GM23338 (cell line): Measurements from ENCODE around the gene STK32C. TPM values are rescaled to one million over a fixed set of nuclear protein-coding genes. Genes with fewer than 3 reads are reported as not detected.

ENCODE experiments used
- ATAC-seq: fragments of 200-7000 bp; cut with Tn5 transposase; 3 replicates; pipeline ENCODE4 v1.9.1; 2020
- DNase-seq: peaks from one replicate; pipeline ENCODE4 v3.0.0-alpha.2; 2015; ENCODE audit warnings: low spot score
- H2AFZ ChIP-seq: fragments of 200-600 bp; sonication (generic); 2 replicates; pipeline ENCODE4 v1.8.0; 2016; ENCODE audit warnings: antibody characterized with exemption, mild to moderate bottlenecking, moderate library complexity
- H3F3A ChIP-seq: fragments of 200-600 bp; sonication (generic); replicated peaks from 2 replicates; pipeline ENCODE4 v1.8.0; 2017; ENCODE audit warnings: antibody characterized with exemption, mixed run types, low read depth
- H3K27ac ChIP-seq: fragments of 200-600 bp; sonication (generic); 2 replicates; pipeline ENCODE4 v1.6.1; 2016; ENCODE audit warnings: low read depth
- H3K27me3 ChIP-seq: fragments of 200-600 bp; sonication (generic); 2 replicates; pipeline ENCODE4 v1.8.0; 2016; ENCODE audit warnings: mild to moderate bottlenecking, mixed run types, moderate library complexity; ENCODE audit not compliant: insufficient read depth
- H3K36me3 ChIP-seq: fragments of 200-600 bp; sonication (generic); 2 replicates; pipeline ENCODE4 v1.8.0; 2016; ENCODE audit warnings: mild to moderate bottlenecking; ENCODE audit not compliant: insufficient read depth
- H3K4me1 ChIP-seq: fragments of 200-600 bp; sonication (generic); 2 replicates; pipeline ENCODE4 v1.8.0; 2016; ENCODE audit warnings: mild to moderate bottlenecking, moderate library complexity; ENCODE audit not compliant: insufficient read depth
- H3K4me2 ChIP-seq: fragments of 200-600 bp; sonication (generic); 2 replicates; pipeline ENCODE4 v1.7.1; 2017; ENCODE audit warnings: mixed run types
- H3K4me3 ChIP-seq: fragments of 200-600 bp; sonication (generic); 2 replicates; pipeline ENCODE4 v1.6.1; 2016; ENCODE audit warnings: mixed run types
- H3K79me2 ChIP-seq: fragments of 200-600 bp; sonication (generic); replicated peaks from 2 replicates; pipeline ENCODE4 v1.8.0; 2017; ENCODE audit warnings: mild to moderate bottlenecking; ENCODE audit not compliant: insufficient read depth
- H3K9me2 ChIP-seq: fragments of 200-600 bp; sonication (generic); 2 replicates; pipeline ENCODE4 v1.8.0; 2017; ENCODE audit not compliant: insufficient read depth
- H4K20me1 ChIP-seq: fragments of 200-600 bp; sonication (generic); replicated peaks from 2 replicates; pipeline ENCODE4 v1.8.0; 2017; ENCODE audit warnings: mild to moderate bottlenecking; ENCODE audit not compliant: insufficient read depth
- H3K27ac Mint-ChIP-seq: 2 replicates; pipeline ENCODE4 v1.8.0; 2020; ENCODE audit warnings: inconsistent platforms, mild to moderate bottlenecking, moderate library complexity, mixed read lengths
- H3K27me3 Mint-ChIP-seq: 3 replicates; pipeline ENCODE4 v1.8.0; 2022; ENCODE audit warnings: low read depth, mild to moderate bottlenecking, moderate library complexity, mixed read lengths, inconsistent platforms; ENCODE audit not compliant: insufficient read depth, poor library complexity
- H3K36me3 Mint-ChIP-seq: 3 replicates; pipeline ENCODE4 v1.8.0; 2021; ENCODE audit warnings: low read depth, mild to moderate bottlenecking, inconsistent platforms, moderate library complexity, mixed read lengths
- H3K4me1 Mint-ChIP-seq: 3 replicates; pipeline ENCODE4 v1.8.0; 2020; ENCODE audit warnings: mild to moderate bottlenecking, inconsistent platforms, mixed read lengths
- H3K4me3 Mint-ChIP-seq: 3 replicates; pipeline ENCODE4 v1.8.0; 2021; ENCODE audit warnings: moderate library complexity, mild to moderate bottlenecking, inconsistent platforms, mixed read lengths
- H3K9me3 Mint-ChIP-seq: 3 replicates; pipeline ENCODE4 v1.8.0; 2020; ENCODE audit warnings: moderate library complexity, mild to moderate bottlenecking, inconsistent platforms, mixed read lengths
- CREB1 ChIP-seq: fragments of 250-450 bp; sonication (Bioruptor Pico); IDR thresholded peaks from 2 replicates; pipeline ENCODE4 v1.5.0; 2020; ENCODE audit warnings: low read depth, mild to moderate bottlenecking, moderate library complexity
- EZH2 ChIP-seq: fragments of 200-600 bp; sonication (generic); IDR thresholded peaks from one replicate; pipeline ENCODE4 v1.8.0; 2017; ENCODE audit warnings: antibody characterized with exemption, mild to moderate bottlenecking, low read depth; ENCODE audit not compliant: unreplicated experiment
- EZH2phosphoT487 ChIP-seq: fragments of 200-600 bp; sonication (generic); IDR thresholded peaks from one replicate; pipeline ENCODE4 v1.8.1; 2018; ENCODE audit warnings: antibody characterized with exemption; ENCODE audit not compliant: unreplicated experiment
- JUNB ChIP-seq: IDR thresholded peaks from one replicate; pipeline ENCODE4 v1.6.1; 2016; ENCODE audit warnings: antibody characterized with exemption; ENCODE audit not compliant: unreplicated experiment
- NANOG ChIP-seq: IDR thresholded peaks from 2 replicates; pipeline ENCODE4 v1.6.1; 2016; ENCODE audit warnings: antibody characterized with exemption, borderline replicate concordance
- POLR2AphosphoS5 ChIP-seq: IDR thresholded peaks from 2 replicates; pipeline ENCODE4 v1.6.1; 2016; ENCODE audit warnings: antibody characterized with exemption, low read depth
- STAT1 ChIP-seq: IDR thresholded peaks from one replicate; pipeline ENCODE4 v1.6.1; 2016; ENCODE audit warnings: antibody characterized with exemption; ENCODE audit not compliant: unreplicated experiment
- ZNF114 ChIP-seq: fragments of 250-450 bp; sonication (Bioruptor Pico); IDR thresholded peaks from 2 replicates; pipeline ENCODE4 v1.5.0; 2020; ENCODE audit warnings: mild to moderate bottlenecking, moderate library complexity
- ZNF331 ChIP-seq: fragments of 250-450 bp; sonication (Bioruptor Pico); IDR thresholded peaks from 2 replicates; pipeline ENCODE4 v1.5.0; 2020; ENCODE audit warnings: low read depth, mild to moderate bottlenecking, moderate library complexity
- polyA plus RNA-seq: library from polyadenylated mRNA; unstranded; fragments of >200 nt; fragmentation: Nextera tagmentation; extraction: Ambion mirVana; gene quantifications from 2 replicates; pipeline ENCODE4 v1.2.1, GENCODE V29; 2016
- total RNA-seq: library from RNA; depleted of rRNA; stranded (reverse); fragments of >200 nt; shearing (Covaris generic); gene quantifications from 2 replicates; pipeline ENCODE4 v1.2.3, GENCODE V29; 2014
- TF ChIP-seq, protein P1 (sequence below): IDR thresholded peaks from 2 replicates; pipeline ENCODE4 v1.6.1; 2016; ENCODE audit warnings: antibody characterized with exemption
- TF ChIP-seq, protein P2 (sequence below): IDR thresholded peaks from one replicate; pipeline ENCODE4 v1.6.1; 2018; ENCODE audit warnings: antibody characterized with exemption; ENCODE audit not compliant: unreplicated experiment
- TF ChIP-seq, protein P3 (sequence below), 2 experiments: fragments of 200-600 bp in 1 of 2; sonication (generic) in 1 of 2; conservative IDR thresholded peaks; 2 replicates each; pipeline versions ENCODE4 v1.5.1 to v1.6.1; 2016 to 2017; ENCODE audit warnings: antibody characterized with exemption in 2 of 2, low read depth in 2 of 2, mild to moderate bottlenecking in 2 of 2, moderate library complexity in 1 of 2
- TF ChIP-seq, protein P4 (sequence below): fragments of 250-450 bp; sonication (Bioruptor Pico); IDR thresholded peaks from 2 replicates; pipeline ENCODE4 v1.5.0; 2020; ENCODE audit warnings: mild to moderate bottlenecking, moderate library complexity

The STK32C gene
- total and polyA plus RNA-seq, 2 experiments from 2014 or later = 10.2 to 20.5 TPM

DNA sequence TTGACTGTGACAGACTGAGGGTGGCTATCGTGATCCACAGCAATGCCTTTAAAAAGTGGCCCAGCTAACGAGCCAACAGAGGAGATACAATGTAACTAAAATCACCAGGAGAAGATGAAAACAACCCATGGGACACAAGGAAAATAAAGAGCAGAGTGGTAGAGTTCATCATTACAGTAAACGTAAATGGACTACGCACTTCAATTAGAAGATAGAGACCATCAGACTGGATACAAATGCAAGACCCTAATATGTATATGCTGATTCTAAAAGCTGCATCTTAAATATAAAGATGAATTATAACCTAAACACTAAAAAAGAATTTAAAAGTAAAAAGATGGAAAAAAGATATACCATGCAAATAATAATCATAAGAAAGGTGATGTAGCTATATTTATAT is 6.6 kb upstream of the STK32C start:
- H3K9me3 Mint-ChIP-seq = no peaks in the 10 kb centered on the region; the same call in 2 of the 3 replicates

More for the DNA sequence above, 6.6 kb upstream of the STK32C start:
- Histone ChIP-seq H3K36me3 (no peaks in the 10 kb centered on the region), H2AFZ (no peak overlapping the region), H3K4me2 (no peak overlapping the region), H3K27ac (no peak overlapping the region), H4K20me1 (no peaks in the 10 kb centered on the region), H3K4me3 (no peak overlapping the region), H3K9me2 (no peaks in the 10 kb centered on the region), H3K4me1 (no peaks in the 10 kb centered on the region), H3K79me2 (no peaks in the 10 kb centered on the region), H3K27me3 (peaks cover 19% of the 10 kb centered on the region), H3F3A (no peaks in the 10 kb centered on the region)
- TF ChIP-seq, protein P1, sequence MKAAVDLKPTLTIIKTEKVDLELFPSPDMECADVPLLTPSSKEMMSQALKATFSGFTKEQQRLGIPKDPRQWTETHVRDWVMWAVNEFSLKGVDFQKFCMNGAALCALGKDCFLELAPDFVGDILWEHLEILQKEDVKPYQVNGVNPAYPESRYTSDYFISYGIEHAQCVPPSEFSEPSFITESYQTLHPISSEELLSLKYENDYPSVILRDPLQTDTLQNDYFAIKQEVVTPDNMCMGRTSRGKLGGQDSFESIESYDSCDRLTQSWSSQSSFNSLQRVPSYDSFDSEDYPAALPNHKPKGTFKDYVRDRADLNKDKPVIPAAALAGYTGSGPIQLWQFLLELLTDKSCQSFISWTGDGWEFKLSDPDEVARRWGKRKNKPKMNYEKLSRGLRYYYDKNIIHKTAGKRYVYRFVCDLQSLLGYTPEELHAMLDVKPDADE = no peak
- TF ChIP-seq, protein P2, sequence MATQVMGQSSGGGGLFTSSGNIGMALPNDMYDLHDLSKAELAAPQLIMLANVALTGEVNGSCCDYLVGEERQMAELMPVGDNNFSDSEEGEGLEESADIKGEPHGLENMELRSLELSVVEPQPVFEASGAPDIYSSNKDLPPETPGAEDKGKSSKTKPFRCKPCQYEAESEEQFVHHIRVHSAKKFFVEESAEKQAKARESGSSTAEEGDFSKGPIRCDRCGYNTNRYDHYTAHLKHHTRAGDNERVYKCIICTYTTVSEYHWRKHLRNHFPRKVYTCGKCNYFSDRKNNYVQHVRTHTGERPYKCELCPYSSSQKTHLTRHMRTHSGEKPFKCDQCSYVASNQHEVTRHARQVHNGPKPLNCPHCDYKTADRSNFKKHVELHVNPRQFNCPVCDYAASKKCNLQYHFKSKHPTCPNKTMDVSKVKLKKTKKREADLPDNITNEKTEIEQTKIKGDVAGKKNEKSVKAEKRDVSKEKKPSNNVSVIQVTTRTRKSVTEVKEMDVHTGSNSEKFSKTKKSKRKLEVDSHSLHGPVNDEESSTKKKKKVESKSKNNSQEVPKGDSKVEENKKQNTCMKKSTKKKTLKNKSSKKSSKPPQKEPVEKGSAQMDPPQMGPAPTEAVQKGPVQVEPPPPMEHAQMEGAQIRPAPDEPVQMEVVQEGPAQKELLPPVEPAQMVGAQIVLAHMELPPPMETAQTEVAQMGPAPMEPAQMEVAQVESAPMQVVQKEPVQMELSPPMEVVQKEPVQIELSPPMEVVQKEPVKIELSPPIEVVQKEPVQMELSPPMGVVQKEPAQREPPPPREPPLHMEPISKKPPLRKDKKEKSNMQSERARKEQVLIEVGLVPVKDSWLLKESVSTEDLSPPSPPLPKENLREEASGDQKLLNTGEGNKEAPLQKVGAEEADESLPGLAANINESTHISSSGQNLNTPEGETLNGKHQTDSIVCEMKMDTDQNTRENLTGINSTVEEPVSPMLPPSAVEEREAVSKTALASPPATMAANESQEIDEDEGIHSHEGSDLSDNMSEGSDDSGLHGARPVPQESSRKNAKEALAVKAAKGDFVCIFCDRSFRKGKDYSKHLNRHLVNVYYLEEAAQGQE = no peak
- no peak for TF ChIP-seq ZNF331 (CRISPR knock-in tag)
- TF ChIP-seq, protein P3, sequence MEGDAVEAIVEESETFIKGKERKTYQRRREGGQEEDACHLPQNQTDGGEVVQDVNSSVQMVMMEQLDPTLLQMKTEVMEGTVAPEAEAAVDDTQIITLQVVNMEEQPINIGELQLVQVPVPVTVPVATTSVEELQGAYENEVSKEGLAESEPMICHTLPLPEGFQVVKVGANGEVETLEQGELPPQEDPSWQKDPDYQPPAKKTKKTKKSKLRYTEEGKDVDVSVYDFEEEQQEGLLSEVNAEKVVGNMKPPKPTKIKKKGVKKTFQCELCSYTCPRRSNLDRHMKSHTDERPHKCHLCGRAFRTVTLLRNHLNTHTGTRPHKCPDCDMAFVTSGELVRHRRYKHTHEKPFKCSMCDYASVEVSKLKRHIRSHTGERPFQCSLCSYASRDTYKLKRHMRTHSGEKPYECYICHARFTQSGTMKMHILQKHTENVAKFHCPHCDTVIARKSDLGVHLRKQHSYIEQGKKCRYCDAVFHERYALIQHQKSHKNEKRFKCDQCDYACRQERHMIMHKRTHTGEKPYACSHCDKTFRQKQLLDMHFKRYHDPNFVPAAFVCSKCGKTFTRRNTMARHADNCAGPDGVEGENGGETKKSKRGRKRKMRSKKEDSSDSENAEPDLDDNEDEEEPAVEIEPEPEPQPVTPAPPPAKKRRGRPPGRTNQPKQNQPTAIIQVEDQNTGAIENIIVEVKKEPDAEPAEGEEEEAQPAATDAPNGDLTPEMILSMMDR (conservative IDR thresholded peaks at IDR 0.05; ENCODE audit: low read depth in 2 of 2) = no peak
- no peak for TF ChIP-seq POLR2AphosphoS5
- TF ChIP-seq EZH2phosphoT487 = no peak
- TF ChIP-seq STAT1 = no peak
- TF ChIP-seq NANOG = no peak
- TF ChIP-seq ZNF114 = no peak
- TF ChIP-seq CREB1 (CRISPR knock-in tag) = no peak
- TF ChIP-seq EZH2 = no peak
- TF ChIP-seq, protein P4, sequence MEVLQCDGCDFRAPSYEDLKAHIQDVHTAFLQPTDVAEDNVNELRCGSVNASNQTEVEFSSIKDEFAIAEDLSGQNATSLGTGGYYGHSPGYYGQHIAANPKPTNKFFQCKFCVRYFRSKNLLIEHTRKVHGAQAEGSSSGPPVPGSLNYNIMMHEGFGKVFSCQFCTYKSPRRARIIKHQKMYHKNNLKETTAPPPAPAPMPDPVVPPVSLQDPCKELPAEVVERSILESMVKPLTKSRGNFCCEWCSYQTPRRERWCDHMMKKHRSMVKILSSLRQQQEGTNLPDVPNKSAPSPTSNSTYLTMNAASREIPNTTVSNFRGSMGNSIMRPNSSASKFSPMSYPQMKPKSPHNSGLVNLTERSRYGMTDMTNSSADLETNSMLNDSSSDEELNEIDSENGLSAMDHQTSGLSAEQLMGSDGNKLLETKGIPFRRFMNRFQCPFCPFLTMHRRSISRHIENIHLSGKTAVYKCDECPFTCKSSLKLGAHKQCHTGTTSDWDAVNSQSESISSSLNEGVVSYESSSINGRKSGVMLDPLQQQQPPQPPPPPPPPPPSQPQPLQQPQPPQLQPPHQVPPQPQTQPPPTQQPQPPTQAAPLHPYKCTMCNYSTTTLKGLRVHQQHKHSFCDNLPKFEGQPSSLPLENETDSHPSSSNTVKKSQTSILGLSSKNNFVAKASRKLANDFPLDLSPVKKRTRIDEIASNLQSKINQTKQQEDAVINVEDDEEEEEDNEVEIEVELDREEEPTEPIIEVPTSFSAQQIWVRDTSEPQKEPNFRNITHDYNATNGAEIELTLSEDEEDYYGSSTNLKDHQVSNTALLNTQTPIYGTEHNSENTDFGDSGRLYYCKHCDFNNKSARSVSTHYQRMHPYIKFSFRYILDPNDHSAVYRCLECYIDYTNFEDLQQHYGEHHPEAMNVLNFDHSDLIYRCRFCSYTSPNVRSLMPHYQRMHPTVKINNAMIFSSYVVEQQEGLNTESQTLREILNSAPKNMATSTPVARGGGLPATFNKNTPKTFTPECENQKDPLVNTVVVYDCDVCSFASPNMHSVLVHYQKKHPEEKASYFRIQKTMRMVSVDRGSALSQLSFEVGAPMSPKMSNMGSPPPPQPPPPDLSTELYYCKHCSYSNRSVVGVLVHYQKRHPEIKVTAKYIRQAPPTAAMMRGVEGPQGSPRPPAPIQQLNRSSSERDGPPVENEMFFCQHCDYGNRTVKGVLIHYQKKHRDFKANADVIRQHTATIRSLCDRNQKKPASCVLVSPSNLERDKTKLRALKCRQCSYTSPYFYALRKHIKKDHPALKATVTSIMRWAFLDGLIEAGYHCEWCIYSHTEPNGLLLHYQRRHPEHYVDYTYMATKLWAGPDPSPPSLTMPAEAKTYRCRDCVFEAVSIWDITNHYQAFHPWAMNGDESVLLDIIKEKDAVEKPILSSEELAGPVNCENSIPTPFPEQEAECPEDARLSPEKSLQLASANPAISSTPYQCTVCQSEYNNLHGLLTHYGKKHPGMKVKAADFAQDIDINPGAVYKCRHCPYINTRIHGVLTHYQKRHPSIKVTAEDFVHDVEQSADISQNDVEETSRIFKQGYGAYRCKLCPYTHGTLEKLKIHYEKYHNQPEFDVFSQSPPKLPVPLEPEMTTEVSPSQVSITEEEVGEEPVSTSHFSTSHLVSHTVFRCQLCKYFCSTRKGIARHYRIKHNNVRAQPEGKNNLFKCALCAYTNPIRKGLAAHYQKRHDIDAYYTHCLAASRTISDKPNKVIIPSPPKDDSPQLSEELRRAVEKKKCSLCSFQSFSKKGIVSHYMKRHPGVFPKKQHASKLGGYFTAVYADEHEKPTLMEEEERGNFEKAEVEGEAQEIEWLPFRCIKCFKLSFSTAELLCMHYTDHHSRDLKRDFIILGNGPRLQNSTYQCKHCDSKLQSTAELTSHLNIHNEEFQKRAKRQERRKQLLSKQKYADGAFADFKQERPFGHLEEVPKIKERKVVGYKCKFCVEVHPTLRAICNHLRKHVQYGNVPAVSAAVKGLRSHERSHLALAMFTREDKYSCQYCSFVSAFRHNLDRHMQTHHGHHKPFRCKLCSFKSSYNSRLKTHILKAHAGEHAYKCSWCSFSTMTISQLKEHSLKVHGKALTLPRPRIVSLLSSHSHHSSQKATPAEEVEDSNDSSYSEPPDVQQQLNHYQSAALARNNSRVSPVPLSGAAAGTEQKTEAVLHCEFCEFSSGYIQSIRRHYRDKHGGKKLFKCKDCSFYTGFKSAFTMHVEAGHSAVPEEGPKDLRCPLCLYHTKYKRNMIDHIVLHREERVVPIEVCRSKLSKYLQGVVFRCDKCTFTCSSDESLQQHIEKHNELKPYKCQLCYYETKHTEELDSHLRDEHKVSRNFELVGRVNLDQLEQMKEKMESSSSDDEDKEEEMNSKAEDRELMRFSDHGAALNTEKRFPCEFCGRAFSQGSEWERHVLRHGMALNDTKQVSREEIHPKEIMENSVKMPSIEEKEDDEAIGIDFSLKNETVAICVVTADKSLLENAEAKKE = no peak
- TF ChIP-seq JUNB = no peak
- Mint-ChIP-seq H3K27ac (no peak overlapping the region), H3K36me3 (no peaks in the 10 kb centered on the region), H3K27me3 (peaks cover 11% of the 10 kb centered on the region), H3K4me3 (no peak overlapping the region), H3K4me1 (peaks cover 4% of the 10 kb centered on the region; the same call in 2 of the 3 replicates)
- ATAC-seq (no peak), DNase-seq (no peak)
